GM18861 (cell line): ENCODE measurements around the gene MMRN2.
"Not testable (repeated sequence)": the region's sequence is repeated elsewhere in the genome, so short reads cannot be mapped to it uniquely, and the experiment has no call there.

Source experiments
- ATAC-seq: cut with Tn5 transposase; IDR thresholded peaks from one replicate; pipeline ENCODE4 v1.9.1; 2021; ENCODE audit not compliant: unreplicated experiment

The MMRN2 gene

GRCh38 chr10:86956195-86956847 lies 1.1 kb downstream of the MMRN2 start:
- ATAC-seq, result no peak

- ATAC-seq, result no peak
These were observed 1.8 kb downstream of the MMRN2 start for GRCh38 chr10:86955501-86956194.

GRCh38 chr10:86954681-86955500 lies 2.5 kb downstream of the MMRN2 start:
- no peak for ATAC-seq

- no peak for ATAC-seq
These were observed 3.4 kb downstream of the MMRN2 start for GRCh38 chr10:86953747-86954680.

GRCh38 chr10:86952697-86953096 lies 4.7 kb downstream of the MMRN2 start:
- ATAC-seq, result not testable (repeated sequence)

- ATAC-seq, result no peak
These were observed 5.3 kb downstream of the MMRN2 start for GRCh38 chr10:86952106-86952505.

- ATAC-seq, result no peak
These were observed 6.1 kb downstream of the MMRN2 start for GRCh38 chr10:86951184-86951761.

- no peak for ATAC-seq
These were observed 7.1 kb downstream of the MMRN2 start for GRCh38 chr10:86950349-86950748.

- not testable (repeated sequence) for ATAC-seq
These were observed 9.6 kb downstream of the MMRN2 start for GRCh38 chr10:86947806-86948205.

- ATAC-seq, result no peak
These were observed 10.9 kb downstream of the MMRN2 start for GRCh38 chr10:86946213-86947155.

GRCh38 chr10:86945361-86946212 lies 11.8 kb downstream of the MMRN2 start:
- ATAC-seq, result no peak

- ATAC-seq, result no peak
These were observed 12.5 kb downstream of the MMRN2 start for GRCh38 chr10:86944907-86945306.

- ATAC-seq, result no peak
These were observed 12.9 kb downstream of the MMRN2 start for GRCh38 chr10:86944471-86944870.

GRCh38 chr10:86944031-86944419 lies 13.4 kb downstream of the MMRN2 start:
- no peak for ATAC-seq

- ATAC-seq, result no peak
These were observed 13.9 kb downstream of the MMRN2 start for GRCh38 chr10:86943316-86944030.

- ATAC-seq, result no peak
These were observed 14.7 kb downstream of the MMRN2 start for GRCh38 chr10:86942441-86943315.

GRCh38 chr10:86941991-86942421 lies 15.4 kb downstream of the MMRN2 start:
- ATAC-seq, result no peak
